H9 (cell line): ENCODE results near the gene KIAA1328. TPM values are rescaled to one million over a fixed set of nuclear protein-coding genes. Genes with fewer than 3 reads are reported as not detected.

Experiments
- DNase-seq: peaks from one replicate; pipeline ENCODE4 v3.0.0-alpha.2; 2017
- H2AFZ ChIP-seq: one replicate; pipeline ENCODE4 v1.6.1; 2013; ENCODE audit warnings: mild to moderate bottlenecking, low read length, control low read depth, moderate library complexity
- H2AK5ac ChIP-seq: 2 replicates; pipeline ENCODE4 v1.6.1; 2013; ENCODE audit warnings: low read length, control low read depth, mixed read lengths; ENCODE audit not compliant: insufficient read length
- H2BK120ac ChIP-seq: one replicate; pipeline ENCODE4 v1.6.1; 2013; ENCODE audit warnings: low read depth, mild to moderate bottlenecking, low read length, control low read depth, inconsistent platforms; ENCODE audit not compliant: poor library complexity, severe bottlenecking
- H2BK12ac ChIP-seq: 2 replicates; pipeline ENCODE4 v1.6.1; 2013; ENCODE audit warnings: low read length, control low read depth, mixed read lengths, low read depth; ENCODE audit not compliant: insufficient read length
- H2BK15ac ChIP-seq: 2 replicates; pipeline ENCODE4 v1.6.1; 2013; ENCODE audit warnings: low read depth, low read length, control low read depth
- H2BK20ac ChIP-seq: one replicate; pipeline ENCODE4 v1.6.1; 2013; ENCODE audit warnings: low read depth, mild to moderate bottlenecking, low read length, control low read depth, inconsistent platforms; ENCODE audit not compliant: poor library complexity, severe bottlenecking
- H2BK5ac ChIP-seq: 2 replicates; pipeline ENCODE4 v1.6.1; 2013; ENCODE audit warnings: low read length, control low read depth, mixed read lengths; ENCODE audit not compliant: insufficient read length
- H3K14ac ChIP-seq: 2 replicates; pipeline ENCODE4 v1.6.1; 2013; ENCODE audit warnings: low read length, control low read depth; ENCODE audit not compliant: insufficient read depth
- H3K18ac ChIP-seq: 2 replicates; pipeline ENCODE4 v1.6.1; 2013; ENCODE audit warnings: low read depth, mild to moderate bottlenecking, mixed read lengths, low read length, control low read depth; ENCODE audit not compliant: insufficient read length
- H3K23ac ChIP-seq: 2 replicates; pipeline ENCODE4 v1.6.1; 2013; ENCODE audit warnings: low read length, control low read depth, mixed read lengths, low read depth; ENCODE audit not compliant: insufficient read length
- H3K23me2 ChIP-seq: 2 replicates; pipeline ENCODE4 v1.6.1; 2013; ENCODE audit warnings: low read depth, mild to moderate bottlenecking, mixed read lengths, low read length, control low read depth; ENCODE audit not compliant: insufficient read length, poor library complexity, severe bottlenecking
- H3K27ac ChIP-seq: 2 replicates; pipeline ENCODE4 v1.5.1; 2013; ENCODE audit warnings: low read length, control low read depth, mixed read lengths, low read depth; ENCODE audit not compliant: insufficient read length
- H3K27me3 ChIP-seq: 2 replicates; pipeline ENCODE4 v1.6.1; 2013; ENCODE audit warnings: low read length, control low read depth, inconsistent platforms; ENCODE audit not compliant: insufficient read depth
- H3K4ac ChIP-seq: 2 replicates; pipeline ENCODE4 v1.6.1; 2013; ENCODE audit warnings: low read depth, mild to moderate bottlenecking, control low read depth, inconsistent platforms, low read length, moderate library complexity
- H3K4me1 ChIP-seq: 2 replicates; pipeline ENCODE4 v1.6.1; 2013; ENCODE audit warnings: low read length, control low read depth, inconsistent platforms; ENCODE audit not compliant: insufficient read depth
- H3K4me2 ChIP-seq: 2 replicates; pipeline ENCODE4 v1.6.1; 2013; ENCODE audit warnings: low read length, control low read depth, mixed read lengths; ENCODE audit not compliant: insufficient read length, insufficient read depth
- H3K56ac ChIP-seq: 2 replicates; pipeline ENCODE4 v1.6.1; 2013; ENCODE audit warnings: low read depth, mild to moderate bottlenecking, mixed read lengths, low read length, control low read depth; ENCODE audit not compliant: insufficient read length
- H3K79me1 ChIP-seq: 2 replicates; pipeline ENCODE4 v1.6.1; 2013; ENCODE audit warnings: low read depth, mild to moderate bottlenecking, moderate library complexity, low read length, control low read depth, inconsistent platforms; ENCODE audit not compliant: insufficient read depth, poor library complexity, severe bottlenecking
- H3K79me2 ChIP-seq: 2 replicates; pipeline ENCODE4 v1.6.1; 2013; ENCODE audit warnings: low read length, control low read depth, inconsistent platforms; ENCODE audit not compliant: insufficient read depth
- H3K9ac ChIP-seq: 2 replicates; pipeline ENCODE4 v1.6.1; 2013; ENCODE audit warnings: low read length, control low read depth, mixed read lengths; ENCODE audit not compliant: insufficient read length; ENCODE audit errors: extremely low read depth
- H3K9me3 ChIP-seq: one replicate; pipeline ENCODE4 v1.6.1; 2013; ENCODE audit warnings: low read depth, low read length, inconsistent platforms; ENCODE audit not compliant: control insufficient read depth
- H3T11ph ChIP-seq: one replicate; pipeline ENCODE4 v1.6.1; 2013; ENCODE audit warnings: mild to moderate bottlenecking, low read length, control low read depth, inconsistent platforms
- H4K20me1 ChIP-seq: one replicate; pipeline ENCODE4 v1.6.1; 2013; ENCODE audit not compliant: control insufficient read depth, insufficient read length, insufficient read depth
- H4K5ac ChIP-seq: 2 replicates; pipeline ENCODE4 v1.6.1; 2013; ENCODE audit warnings: low read depth, mild to moderate bottlenecking, mixed read lengths, low read length, control low read depth; ENCODE audit not compliant: insufficient read length
- H4K8ac ChIP-seq: replicated peaks from 2 replicates; pipeline ENCODE4 v1.6.1; 2013; ENCODE audit warnings: low read length, control low read depth, mixed read lengths, low read depth; ENCODE audit not compliant: insufficient read length
- H4K91ac ChIP-seq: 2 replicates; pipeline ENCODE4 v1.6.1; 2013; ENCODE audit warnings: low read depth, mild to moderate bottlenecking, moderate library complexity, mixed read lengths, low read length, control low read depth; ENCODE audit not compliant: insufficient read length
- H3K27ac Mint-ChIP-seq, 3 experiments: 2 replicates in 2 of 3; 3 replicates in 1 of 3; pipeline ENCODE4 v1.8.0; 2020 to 2021; ENCODE audit warnings: mixed read lengths in 3 of 3, mild to moderate bottlenecking in 1 of 3, moderate library complexity in 1 of 3
- H3K27me3 Mint-ChIP-seq: 2 replicates; pipeline ENCODE4 v1.8.0; 2021; ENCODE audit warnings: low read depth, mild to moderate bottlenecking, moderate library complexity, mixed read lengths
- H3K36me3 Mint-ChIP-seq, 3 experiments: 2 replicates in 2 of 3; 3 replicates in 1 of 3; pipeline ENCODE4 v1.8.0; 2020 to 2021; ENCODE audit warnings: low read depth in 3 of 3, mixed read lengths in 3 of 3; ENCODE audit not compliant: insufficient read depth in 1 of 3
- H3K4me1 Mint-ChIP-seq, 2 experiments: 2 replicates each; pipeline ENCODE4 v1.8.0; 2020; ENCODE audit warnings: mixed read lengths in 2 of 2
- H3K4me3 Mint-ChIP-seq, 2 experiments: 2 replicates in 1 of 2; 3 replicates in 1 of 2; pipeline ENCODE4 v1.8.0; 2020 to 2021; ENCODE audit warnings: mild to moderate bottlenecking in 2 of 2, mixed read lengths in 2 of 2, moderate library complexity in 1 of 2
- H3K9me3 Mint-ChIP-seq, 2 experiments: 2 replicates in 1 of 2; 3 replicates in 1 of 2; pipeline ENCODE4 v1.8.0; 2020; ENCODE audit warnings: mild to moderate bottlenecking in 2 of 2, mixed read lengths in 2 of 2, moderate library complexity in 1 of 2
- WGBS: extraction: QIAGEN DNeasy Blood & Tissue Kit; methylation state at CpG from one replicate; pipeline ENCODE4 v1.1.7; 2013; ENCODE audit warnings: missing lambda C conversion rate, low lambda C conversion rate, mixed read lengths; ENCODE audit not compliant: insufficient read length; ENCODE audit errors: extremely low coverage; 5-methylcytosine and 5-hydroxymethylcytosine counted together
- total RNA-seq: library from RNA; stranded (reverse); gene quantifications from 2 replicates; pipeline ENCODE4 v1.2.1, GENCODE V29; 2021
- TF ChIP-seq, protein P1 (sequence below): fragments of 200-600 bp; sonication (generic); conservative IDR thresholded peaks from 3 replicates; pipeline ENCODE4 v1.8.0; 2021; ENCODE audit warnings: antibody characterized with exemption, mild to moderate bottlenecking

The KIAA1328 gene
- total RNA-seq, 1 experiment from 2014 or later: 4.9 TPM

DNA sequence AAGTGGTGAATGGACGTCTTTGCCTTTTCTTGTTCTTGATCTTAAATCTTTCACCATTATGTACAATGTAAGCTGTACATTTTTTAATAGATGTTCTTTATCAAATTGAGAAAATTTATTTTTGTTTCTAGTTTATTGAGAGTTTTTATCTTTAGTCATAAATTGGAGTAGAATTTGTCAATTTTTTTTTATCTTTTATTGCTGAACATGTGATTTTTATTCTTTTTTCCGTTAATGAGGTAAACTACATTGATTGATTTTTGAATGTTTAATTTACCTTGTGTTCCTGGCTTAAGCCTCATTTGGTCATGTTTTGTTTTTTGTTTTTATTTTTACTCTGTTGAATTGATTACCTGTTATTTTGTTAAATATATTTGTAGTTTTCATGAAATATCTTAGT, 19.7 kb downstream of the KIAA1328 start:
- Histone ChIP-seq H2AFZ (no peak overlapping the region), H3K79me2 (no peaks in the 10 kb centered on the region), H3T11ph (no peak overlapping the region), H2BK15ac (no peak overlapping the region), H2AK5ac (no peak overlapping the region), H4K5ac (no peak overlapping the region), H3K4ac (no peak overlapping the region), H3K14ac (no peak overlapping the region), H2BK120ac (no peak overlapping the region), H4K8ac (no peak overlapping the region), H2BK12ac (no peak overlapping the region), H3K23ac (no peak overlapping the region), H4K20me1 (no peaks in the 10 kb centered on the region), H3K56ac (no peak overlapping the region), H3K27ac (no peak overlapping the region), H3K18ac (no peak overlapping the region), H3K4me2 (no peak overlapping the region), H3K9me3 (no peaks in the 10 kb centered on the region), H2BK5ac (no peak overlapping the region), H3K9ac (no peak overlapping the region), H3K27me3 (no peaks in the 10 kb centered on the region), H3K23me2 (no peaks in the 10 kb centered on the region), H2BK20ac (no peak overlapping the region), H4K91ac (no peak overlapping the region), H3K4me1 (no peaks in the 10 kb centered on the region), H3K79me1 (no peaks in the 10 kb centered on the region)
- H3K9me3 Mint-ChIP-seq: peaks cover 3 to 7% of the 10 kb centered on the region in 2 experiments; a peak in 4 of 5 replicates
- no peak overlapping the region for H3K4me3 Mint-ChIP-seq
- no peaks in the 10 kb centered on the region for H3K27me3 Mint-ChIP-seq
- TF ChIP-seq, protein P1, sequence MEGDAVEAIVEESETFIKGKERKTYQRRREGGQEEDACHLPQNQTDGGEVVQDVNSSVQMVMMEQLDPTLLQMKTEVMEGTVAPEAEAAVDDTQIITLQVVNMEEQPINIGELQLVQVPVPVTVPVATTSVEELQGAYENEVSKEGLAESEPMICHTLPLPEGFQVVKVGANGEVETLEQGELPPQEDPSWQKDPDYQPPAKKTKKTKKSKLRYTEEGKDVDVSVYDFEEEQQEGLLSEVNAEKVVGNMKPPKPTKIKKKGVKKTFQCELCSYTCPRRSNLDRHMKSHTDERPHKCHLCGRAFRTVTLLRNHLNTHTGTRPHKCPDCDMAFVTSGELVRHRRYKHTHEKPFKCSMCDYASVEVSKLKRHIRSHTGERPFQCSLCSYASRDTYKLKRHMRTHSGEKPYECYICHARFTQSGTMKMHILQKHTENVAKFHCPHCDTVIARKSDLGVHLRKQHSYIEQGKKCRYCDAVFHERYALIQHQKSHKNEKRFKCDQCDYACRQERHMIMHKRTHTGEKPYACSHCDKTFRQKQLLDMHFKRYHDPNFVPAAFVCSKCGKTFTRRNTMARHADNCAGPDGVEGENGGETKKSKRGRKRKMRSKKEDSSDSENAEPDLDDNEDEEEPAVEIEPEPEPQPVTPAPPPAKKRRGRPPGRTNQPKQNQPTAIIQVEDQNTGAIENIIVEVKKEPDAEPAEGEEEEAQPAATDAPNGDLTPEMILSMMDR: no peak
- no peak overlapping the region for H3K27ac Mint-ChIP-seq
- no peak for DNase-seq
- no CpG with 5 or more reads among the region's 2 CpGs for WGBS
- H3K4me1 Mint-ChIP-seq: no peaks in the 10 kb centered on the region
- peaks cover 11 to 21% (median 12%) of the 10 kb centered on the region in 3 experiments; a peak in 6 of 7 replicates for H3K36me3 Mint-ChIP-seq
